Measurements from ENCODE around the gene TTLL11. TPM values are rescaled to one million over a fixed set of nuclear protein-coding genes. Genes with fewer than 3 reads are reported as not detected.

Gene TTLL11
- total and polyA plus RNA-seq, 2 experiments from 2014 or later: 0.57 to 1.4 TPM

DNA sequence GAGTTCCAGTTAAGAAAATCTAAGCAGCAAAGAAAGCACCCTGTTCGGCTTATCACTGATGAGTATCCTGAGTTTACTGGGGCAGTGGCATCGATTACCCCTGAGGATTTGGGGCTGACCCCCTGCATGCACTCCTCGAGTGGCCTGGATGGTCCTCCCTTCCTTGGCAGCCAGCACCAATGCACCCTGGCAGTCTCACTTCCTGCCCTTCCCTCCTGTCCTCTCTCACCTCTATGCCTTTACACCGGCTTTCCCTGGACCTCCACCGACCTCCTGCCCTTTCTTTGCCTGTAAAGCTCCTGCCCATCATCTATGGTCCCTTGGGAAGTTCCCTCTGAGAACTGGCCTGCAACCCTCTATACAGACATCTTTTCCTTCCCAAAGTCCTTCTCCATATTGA is 97.1 kb downstream of the TTLL11 start (continued):
- TF ChIP-seq, protein P1, sequence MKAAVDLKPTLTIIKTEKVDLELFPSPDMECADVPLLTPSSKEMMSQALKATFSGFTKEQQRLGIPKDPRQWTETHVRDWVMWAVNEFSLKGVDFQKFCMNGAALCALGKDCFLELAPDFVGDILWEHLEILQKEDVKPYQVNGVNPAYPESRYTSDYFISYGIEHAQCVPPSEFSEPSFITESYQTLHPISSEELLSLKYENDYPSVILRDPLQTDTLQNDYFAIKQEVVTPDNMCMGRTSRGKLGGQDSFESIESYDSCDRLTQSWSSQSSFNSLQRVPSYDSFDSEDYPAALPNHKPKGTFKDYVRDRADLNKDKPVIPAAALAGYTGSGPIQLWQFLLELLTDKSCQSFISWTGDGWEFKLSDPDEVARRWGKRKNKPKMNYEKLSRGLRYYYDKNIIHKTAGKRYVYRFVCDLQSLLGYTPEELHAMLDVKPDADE (IDR thresholded peaks at IDR 0.05): no peak
- TF ChIP-seq, protein P2, sequence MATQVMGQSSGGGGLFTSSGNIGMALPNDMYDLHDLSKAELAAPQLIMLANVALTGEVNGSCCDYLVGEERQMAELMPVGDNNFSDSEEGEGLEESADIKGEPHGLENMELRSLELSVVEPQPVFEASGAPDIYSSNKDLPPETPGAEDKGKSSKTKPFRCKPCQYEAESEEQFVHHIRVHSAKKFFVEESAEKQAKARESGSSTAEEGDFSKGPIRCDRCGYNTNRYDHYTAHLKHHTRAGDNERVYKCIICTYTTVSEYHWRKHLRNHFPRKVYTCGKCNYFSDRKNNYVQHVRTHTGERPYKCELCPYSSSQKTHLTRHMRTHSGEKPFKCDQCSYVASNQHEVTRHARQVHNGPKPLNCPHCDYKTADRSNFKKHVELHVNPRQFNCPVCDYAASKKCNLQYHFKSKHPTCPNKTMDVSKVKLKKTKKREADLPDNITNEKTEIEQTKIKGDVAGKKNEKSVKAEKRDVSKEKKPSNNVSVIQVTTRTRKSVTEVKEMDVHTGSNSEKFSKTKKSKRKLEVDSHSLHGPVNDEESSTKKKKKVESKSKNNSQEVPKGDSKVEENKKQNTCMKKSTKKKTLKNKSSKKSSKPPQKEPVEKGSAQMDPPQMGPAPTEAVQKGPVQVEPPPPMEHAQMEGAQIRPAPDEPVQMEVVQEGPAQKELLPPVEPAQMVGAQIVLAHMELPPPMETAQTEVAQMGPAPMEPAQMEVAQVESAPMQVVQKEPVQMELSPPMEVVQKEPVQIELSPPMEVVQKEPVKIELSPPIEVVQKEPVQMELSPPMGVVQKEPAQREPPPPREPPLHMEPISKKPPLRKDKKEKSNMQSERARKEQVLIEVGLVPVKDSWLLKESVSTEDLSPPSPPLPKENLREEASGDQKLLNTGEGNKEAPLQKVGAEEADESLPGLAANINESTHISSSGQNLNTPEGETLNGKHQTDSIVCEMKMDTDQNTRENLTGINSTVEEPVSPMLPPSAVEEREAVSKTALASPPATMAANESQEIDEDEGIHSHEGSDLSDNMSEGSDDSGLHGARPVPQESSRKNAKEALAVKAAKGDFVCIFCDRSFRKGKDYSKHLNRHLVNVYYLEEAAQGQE (IDR thresholded peaks at IDR 0.05; ENCODE audit: unreplicated experiment): no peak
- no peak for TF ChIP-seq NANOG (IDR thresholded peaks at IDR 0.05; ENCODE audit: borderline replicate concordance)

DNA sequence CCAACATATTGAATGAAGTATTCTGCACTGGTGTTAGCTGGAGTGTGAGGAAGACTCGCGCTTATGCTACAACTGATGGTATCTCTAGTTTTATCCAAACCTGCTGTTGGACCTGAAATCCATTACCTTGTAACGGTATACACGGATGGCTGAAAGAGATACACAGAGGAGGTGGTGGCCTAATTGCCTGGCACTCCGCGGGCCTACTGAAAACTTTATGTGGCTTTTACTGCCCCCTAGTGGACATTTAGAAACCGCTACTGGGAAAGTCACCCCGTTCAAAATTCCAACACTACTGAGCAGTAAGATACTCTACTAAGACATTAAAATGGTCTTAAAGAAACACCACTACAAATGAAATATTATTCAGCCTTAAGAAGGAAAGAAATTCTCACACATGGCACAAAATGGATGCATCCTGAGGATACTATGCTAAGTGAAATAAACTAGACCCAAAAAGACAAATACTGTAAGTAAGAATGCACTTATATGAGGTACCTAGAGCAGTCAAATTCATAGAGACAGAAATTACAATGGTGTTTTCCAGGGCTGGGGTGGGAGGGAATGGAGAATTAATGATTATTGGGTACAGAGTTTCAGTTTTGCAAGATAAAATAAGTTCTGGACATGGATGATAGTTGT is 100.4 kb downstream of the TTLL11 start:
- H3K9me2 ChIP-seq (ENCODE audit: insufficient read depth): no peaks in the 10 kb centered on the region
- H3K36me3 Mint-ChIP-seq (ENCODE audit: low read depth): no peaks in the 10 kb centered on the region
- no peak overlapping the region for H2AFZ ChIP-seq
- H3K4me3 ChIP-seq: no peak overlapping the region
- ATAC-seq: peak; percentile 83
- DNase-seq (ENCODE audit: low spot score): peak; percentile 96
- H3K36me3 ChIP-seq (ENCODE audit: insufficient read depth): no peaks in the 10 kb centered on the region
- H3K27me3 Mint-ChIP-seq (ENCODE audit: insufficient read depth, low read depth, poor library complexity): peaks cover 3% of the 10 kb centered on the region
- H3K4me1 Mint-ChIP-seq: no peaks in the 10 kb centered on the region
- no peaks in the 10 kb centered on the region for H3K4me1 ChIP-seq (ENCODE audit: insufficient read depth)
- H3K4me2 ChIP-seq: no peak overlapping the region
- H3K79me2 ChIP-seq (replicated peaks; ENCODE audit: insufficient read depth): no peaks in the 10 kb centered on the region
- H3K9me3 Mint-ChIP-seq: no peaks in the 10 kb centered on the region
- H3K27ac ChIP-seq (ENCODE audit: low read depth): no peak overlapping the region
- H4K20me1 ChIP-seq (replicated peaks; ENCODE audit: insufficient read depth): 0 out of 2 replicates have a peak, but pooled peaks cover 3% of the 10 kb centered on the region
- no peaks in the 10 kb centered on the region for H3K27me3 ChIP-seq (ENCODE audit: insufficient read depth)
- TF ChIP-seq NANOG (IDR thresholded peaks at IDR 0.05; ENCODE audit: borderline replicate concordance) (no peak), STAT1 (IDR thresholded peaks at IDR 0.05; ENCODE audit: unreplicated experiment) (no peak), POLR2AphosphoS5 (IDR thresholded peaks at IDR 0.05; ENCODE audit: low read depth) (no peak), ZNF114 (CRISPR knock-in tag; IDR thresholded peaks at IDR 0.05) (no peak), EZH2phosphoT487 (IDR thresholded peaks at IDR 0.05; ENCODE audit: unreplicated experiment) (no peak)
- TF ChIP-seq, protein P3, sequence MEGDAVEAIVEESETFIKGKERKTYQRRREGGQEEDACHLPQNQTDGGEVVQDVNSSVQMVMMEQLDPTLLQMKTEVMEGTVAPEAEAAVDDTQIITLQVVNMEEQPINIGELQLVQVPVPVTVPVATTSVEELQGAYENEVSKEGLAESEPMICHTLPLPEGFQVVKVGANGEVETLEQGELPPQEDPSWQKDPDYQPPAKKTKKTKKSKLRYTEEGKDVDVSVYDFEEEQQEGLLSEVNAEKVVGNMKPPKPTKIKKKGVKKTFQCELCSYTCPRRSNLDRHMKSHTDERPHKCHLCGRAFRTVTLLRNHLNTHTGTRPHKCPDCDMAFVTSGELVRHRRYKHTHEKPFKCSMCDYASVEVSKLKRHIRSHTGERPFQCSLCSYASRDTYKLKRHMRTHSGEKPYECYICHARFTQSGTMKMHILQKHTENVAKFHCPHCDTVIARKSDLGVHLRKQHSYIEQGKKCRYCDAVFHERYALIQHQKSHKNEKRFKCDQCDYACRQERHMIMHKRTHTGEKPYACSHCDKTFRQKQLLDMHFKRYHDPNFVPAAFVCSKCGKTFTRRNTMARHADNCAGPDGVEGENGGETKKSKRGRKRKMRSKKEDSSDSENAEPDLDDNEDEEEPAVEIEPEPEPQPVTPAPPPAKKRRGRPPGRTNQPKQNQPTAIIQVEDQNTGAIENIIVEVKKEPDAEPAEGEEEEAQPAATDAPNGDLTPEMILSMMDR (conservative IDR thresholded peaks at IDR 0.05; ENCODE audit: low read depth in 2 of 2): peak; percentile 78 to 94
- TF ChIP-seq, protein P2 (IDR thresholded peaks at IDR 0.05; ENCODE audit: unreplicated experiment): no peak
- no peak overlapping the region for H3K4me3 Mint-ChIP-seq
- no peak overlapping the region for H3K27ac Mint-ChIP-seq
- no peaks in the 10 kb centered on the region for H3F3A ChIP-seq (replicated peaks; ENCODE audit: low read depth)
